HG02678 (cell line): ENCODE results near the gene RNF208.

Experiments used
- ATAC-seq: cut with Tn5 transposase; IDR thresholded peaks from one replicate; pipeline ENCODE4 v1.9.1; 2021; ENCODE audit warnings: mild to moderate bottlenecking, moderate library complexity; ENCODE audit not compliant: unreplicated experiment

The RNF208 gene

DNA sequence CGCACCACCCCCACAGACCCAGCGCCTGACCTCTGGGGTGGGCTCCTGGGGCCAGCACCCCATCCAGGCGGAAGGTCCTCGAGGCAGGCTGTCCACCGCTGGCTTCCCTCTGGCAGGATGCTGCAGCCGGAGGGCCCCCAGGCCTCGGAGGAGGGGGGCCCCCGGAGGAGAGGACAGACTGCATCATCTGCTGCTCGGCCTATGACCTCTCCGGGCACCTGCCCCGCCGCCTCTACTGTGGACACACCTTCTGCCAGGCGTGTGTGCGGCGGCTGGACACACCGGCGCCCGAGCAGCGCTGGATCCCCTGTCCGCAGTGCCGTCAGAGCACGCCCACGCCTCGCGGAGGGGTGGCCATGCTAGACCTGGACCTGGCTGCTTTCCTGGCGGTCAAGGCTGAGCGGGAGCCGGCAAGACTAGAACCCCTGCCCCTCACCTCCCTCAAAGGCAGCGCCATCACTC is 6.5 kb upstream of the RNF208 start:
- ATAC-seq, result no peak

DNA sequence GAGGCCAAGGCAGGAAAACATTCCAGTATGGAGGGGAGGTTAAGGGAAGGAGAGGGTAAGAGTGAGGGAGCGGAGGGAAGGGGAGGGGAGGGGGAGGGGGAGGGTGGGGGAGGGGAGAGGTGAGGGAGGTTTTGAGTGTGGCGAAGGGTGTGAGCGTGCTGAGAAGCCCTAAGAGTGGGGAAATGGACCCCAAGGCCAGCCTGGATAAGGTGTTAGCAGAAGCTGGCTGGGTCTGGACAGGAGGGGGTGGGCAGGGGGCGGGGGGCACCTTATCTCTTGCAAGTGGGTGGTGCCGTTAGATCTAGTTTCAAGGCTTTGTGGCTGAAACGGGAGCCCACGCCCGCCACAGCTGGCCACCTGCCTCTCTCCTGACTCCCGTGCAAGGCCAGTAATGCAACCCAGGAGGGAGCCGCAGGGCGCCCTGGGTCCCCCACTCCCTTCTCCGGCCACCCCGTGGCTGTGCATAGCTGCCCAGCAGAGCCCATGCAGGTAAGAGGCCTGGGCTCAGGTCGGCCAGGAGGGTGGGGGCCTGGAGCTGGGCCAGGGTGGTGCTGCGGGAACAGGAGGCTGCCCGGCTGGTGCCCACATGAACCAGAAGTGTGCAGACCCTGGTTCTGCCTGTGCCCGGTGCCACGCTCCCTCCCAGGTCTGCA is 5.9 kb upstream of the RNF208 start:
- ATAC-seq, result no peak

DNA sequence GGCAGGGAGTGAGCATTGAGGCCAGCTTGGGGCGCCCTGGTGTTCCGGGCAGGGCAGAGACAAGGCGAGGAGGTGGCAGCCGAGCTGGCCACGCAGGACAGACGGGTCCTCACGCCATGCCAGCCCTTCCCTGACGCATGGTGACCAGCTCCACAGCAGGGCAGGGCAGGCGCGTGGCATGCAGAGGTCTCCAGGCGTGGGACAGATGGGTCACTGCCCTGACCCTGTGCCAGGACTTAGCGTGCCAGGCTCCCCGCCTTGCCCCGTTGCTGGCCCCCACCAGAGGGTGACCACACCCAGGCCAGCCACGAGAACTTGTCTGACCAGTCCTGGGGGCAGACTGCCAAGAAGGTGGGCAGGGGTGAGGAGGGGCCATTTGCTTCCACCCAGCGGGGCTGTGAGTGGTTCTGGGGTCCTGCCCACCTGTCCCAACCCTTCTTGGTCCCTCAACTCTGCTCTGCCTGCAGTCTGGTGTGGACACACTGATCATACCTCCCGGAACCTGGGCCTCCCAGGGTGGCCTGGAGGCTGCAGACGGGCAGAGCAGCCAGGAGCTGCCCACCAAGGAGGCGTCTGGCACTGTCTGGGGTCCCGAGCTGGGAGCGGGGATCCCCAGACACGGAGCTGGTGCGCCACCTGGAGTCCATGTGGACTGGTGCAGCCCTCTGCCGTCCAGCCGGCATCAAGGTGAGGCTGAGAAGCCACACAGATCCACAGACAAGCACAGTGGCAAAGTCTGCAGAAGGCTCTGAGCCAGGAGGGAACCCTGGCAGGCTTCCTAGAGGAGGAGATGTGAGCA is 5.2 kb upstream of the RNF208 start, which contains the start of gene RNF224:
RNF224 (plus strand) TSS at position 449 of the 799 bp plus-strand sequence. CDS start 834 bp downstream, outside the sequence.
- ATAC-seq, result no peak

DNA sequence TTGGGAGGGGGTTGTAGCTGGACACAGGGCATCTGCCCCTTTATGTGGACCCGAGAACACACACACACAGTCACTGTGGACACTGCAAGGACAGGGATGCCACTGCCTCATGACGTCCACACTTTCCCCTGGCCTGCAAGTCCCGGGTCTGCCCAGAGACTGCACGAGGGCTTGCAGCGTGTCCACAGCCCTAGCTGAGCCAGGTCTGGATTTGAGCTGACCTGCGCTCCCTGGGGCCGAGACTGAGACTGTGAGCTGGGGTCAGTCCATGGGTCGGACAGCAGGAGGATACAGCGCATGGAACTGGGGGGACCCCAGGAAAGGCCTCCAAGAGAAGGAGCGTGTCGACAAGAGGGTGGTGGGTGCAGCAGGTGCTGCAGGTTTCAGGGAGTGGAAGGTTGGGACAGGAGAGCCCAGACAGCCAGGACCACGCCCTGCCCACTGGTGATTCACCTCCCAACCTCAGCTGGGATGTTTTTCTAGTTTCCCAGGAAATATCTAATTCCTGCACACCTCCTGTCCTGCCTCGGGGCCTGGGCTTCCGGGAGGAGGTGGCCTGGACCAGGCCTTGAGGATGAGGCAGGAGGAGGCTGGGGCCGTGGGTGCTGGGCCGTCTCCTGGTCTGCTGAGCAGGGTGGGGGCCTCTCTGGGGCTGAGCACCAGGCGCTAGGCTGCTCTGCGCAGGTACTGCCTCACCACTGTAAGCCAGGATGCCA is 4.5 kb upstream of the RNF208 start:
- ATAC-seq, result no peak

DNA sequence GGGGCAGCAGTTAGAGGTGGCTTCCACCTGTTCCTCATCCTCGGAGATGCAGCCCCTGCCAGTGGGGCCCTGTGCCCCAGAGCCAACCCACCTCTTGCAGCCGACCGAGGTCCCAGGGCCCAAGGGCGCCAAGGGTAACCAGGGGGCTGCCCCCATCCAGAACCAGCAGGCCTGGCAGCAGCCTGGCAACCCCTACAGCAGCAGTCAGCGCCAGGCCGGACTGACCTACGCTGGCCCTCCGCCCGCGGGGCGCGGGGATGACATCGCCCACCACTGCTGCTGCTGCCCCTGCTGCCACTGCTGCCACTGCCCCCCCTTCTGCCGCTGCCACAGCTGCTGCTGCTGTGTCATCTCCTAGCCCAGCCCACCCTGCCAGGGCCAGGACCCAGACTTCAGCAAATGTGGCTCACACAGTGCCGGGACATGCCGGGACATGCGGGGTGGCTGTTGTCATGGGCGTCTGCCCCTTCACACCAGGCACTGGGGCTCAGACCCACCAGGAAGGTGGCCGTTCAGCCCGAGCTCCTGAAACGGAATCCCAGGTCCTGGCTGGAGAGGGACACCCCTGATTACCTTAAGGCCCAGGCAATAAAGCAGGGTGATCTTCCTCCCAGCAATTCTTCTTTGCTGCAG is 3.8 kb upstream of the RNF208 start:
- ATAC-seq, result no peak

DNA sequence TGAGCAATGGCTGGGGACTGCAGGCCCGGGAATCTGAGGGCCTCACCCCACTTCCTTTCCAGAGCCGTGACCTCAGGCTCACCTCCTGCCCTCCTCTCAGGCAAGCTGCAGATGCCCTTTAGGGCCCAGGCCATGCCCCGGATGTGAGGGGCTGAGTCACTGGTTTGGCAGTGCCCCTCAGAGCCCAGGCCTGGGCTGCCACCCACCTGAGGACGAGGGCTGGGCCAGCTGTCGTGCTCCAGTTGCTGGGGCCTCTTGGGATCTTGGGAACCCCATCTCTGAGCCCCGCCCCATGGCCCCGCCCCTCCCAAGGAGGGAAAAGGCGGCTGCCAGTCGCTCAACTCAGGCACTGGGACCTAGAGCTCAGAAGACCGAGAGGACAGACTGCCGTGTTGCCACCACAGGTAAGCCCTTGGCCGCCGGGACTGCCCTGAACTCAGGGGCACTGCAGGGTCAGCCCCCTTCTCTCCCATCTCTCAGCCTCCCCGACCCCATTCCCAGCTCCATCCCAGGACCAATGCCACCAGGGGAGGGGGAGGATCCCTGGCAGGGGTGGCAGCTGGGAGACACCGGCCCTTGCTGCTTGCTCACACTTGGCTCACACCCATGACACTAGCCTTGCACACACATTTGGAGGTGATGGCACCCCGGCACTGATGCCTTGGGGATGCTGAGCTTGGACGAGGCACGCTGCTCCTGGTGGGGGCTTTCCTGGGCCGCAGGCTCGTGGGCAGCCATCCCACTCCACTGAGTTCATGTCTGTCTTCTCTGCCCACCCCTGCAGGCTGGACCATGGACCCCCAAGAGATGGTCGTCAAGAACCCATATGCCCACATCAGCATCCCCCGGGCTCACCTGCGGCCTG is 3.0 kb upstream of the RNF208 start, which contains the start of gene CYSRT1:
CYSRT1 (plus strand) TSS at position 345 of the 865 bp plus-strand sequence; CDS start at position 793, 448 bp downstream.
- no peak for ATAC-seq

DNA sequence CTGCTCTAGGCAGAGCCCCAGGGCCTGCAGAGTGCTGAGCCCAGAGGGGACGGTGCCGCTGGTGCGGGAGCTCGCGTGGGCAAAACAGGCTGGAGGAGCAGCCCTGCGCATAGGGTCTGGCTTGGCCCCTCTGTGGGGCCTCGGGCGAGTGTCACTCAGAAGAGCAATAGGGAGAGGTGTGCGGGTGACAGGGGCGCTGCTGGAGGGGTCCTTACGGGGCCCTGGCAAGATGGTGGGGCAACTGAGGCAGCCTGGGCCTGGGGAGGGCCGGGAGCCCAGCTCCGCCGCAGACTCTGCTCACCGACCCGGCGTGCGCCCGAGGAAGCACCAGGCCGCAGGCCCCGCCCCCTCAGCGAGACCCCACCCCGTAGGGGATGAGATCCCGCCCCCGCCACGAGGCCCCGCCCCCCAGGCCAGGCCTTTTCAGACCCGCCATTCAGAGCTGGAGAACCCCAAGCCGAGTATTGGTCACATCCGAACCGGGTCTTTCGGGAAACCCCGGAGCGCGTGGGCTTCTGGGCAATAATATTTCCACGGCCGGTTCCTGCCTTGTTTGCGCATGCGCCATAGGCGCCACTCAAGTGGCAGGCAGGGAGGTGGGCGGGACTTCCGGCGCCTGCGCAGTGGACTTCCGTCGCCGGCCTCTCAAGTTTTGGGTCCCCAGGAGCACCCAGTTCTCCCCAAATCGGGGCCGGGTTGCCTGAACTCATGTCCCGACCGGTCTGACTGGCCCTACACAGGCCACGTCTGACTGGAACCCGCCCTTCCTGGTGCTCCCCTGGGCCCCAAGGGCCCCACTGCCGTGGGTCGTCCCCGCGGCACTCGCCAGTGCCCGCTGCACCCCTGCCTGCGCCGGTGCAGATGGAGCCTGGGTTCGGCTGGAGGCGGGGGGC is 1.3 kb upstream of the RNF208 start:
- ATAC-seq, result peak; percentile 69

DNA sequence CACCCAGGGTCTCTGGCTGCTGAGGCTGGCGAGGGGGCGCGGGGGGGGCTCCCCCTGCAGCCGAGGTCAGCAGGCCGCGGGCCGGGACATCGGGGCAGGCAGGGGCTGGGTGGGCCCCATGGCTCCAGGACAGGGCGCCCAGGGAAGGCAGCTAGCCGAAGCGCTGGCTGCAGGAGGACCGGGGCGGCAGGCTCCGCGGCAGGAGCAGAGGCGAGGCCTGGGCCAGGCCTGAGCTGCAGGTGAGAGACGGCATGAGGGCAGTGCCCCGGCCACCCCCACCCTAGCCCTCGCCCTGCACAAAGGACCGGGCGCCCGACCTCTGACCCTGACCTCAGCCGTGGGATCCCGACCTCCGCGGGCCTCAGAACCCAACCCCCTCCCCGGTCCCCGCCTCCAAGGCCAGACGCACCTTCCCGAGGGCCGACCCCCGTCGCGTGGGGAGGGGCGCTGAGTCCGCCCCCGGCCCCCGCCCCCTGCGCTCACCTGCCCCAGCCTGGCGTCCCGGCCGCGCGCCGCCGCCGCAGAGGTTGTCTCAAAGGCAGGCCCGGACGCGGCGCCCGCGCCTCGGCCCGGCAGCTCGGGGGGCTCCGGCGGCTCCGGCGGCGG is 431 bp downstream of the RNF208 start:
- no peak for ATAC-seq

DNA sequence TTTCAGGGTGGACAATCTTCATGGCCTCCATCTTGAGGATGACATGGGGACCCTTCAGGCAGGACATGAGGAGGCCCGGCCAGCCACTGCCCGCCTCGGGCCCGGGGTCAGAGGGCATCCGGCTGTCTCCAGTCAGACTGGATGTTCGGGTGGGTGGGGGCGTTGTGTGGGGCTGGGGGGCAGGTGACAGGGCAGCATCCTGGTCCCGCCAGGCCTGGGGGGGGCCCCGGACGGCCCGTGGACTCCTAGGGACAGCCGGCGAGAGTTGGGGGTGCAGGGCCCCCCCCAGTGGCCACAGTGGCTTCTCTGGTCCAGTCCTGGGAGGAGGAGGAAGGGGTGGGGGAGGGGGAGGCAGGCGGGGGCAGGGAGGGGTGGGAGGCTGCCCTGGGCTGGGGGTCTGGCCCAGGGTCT is 940 bp downstream of the RNF208 start:
- ATAC-seq, result no peak

DNA sequence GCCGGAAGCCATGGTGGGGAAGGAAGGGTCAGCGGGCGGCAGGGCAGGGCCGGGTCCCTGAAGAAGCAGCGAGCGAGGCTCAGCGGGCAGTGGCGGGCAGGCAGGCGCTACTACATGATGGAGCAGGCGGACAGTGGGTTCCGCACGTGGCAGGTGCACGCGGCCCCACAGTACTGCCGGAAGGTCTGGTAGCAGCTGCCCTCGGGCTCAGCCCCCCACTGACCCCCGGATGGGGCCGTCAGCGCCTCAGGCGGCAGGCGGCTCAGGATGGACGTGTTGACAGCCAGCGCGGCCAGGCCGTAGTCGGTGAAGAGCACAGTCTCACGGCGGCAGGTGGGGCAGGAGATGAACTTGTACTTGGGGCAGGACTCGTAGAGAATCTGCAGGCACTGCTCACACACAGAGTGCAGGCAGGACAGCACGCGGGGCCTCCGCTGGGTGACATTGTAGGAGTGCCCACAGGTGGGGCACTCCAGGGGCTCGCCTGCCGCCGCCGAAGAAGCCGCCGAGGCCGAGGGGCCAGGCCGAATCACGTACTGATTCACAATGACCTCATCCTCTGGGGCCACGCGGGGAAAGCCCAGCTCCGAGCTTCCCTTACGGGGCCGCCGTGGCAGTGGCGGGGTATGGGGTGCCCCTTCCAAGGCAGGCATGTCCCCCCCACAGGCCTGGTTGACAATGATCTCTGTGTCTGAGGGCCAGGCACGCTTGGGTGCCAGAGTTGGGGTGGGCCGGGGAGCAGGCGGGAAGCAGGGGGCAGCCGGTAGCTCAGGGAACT is 1.5 kb downstream of the RNF208 start:
- ATAC-seq, result no peak

DNA sequence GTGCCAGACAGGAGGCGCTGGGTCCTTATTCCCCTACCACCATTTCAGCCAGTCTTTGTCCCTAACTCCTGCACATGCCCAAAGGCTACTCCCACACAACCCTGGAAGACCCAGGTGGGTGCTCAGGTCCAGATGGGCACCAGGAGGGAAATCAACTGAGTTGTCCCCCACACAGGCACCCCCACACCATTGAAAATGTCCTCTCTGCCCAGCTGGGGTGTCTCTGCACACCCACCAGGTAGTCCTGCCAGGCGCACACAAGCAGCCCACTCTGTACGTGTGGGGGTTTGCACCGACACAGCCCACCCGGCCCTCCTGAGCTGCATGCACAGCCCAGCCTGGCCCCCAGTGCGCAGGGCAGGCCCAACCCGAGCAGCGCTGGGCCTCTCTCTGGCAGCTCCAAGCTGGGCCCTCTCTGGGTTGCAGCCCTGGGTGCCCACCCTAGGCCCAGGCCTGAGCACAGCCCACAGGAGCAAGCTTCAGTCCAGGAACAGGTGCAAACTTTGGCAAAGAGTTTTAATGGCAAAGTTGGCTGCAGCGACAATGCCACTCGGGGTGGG is 2.2 kb downstream of the RNF208 start:
- ATAC-seq, result no peak

DNA sequence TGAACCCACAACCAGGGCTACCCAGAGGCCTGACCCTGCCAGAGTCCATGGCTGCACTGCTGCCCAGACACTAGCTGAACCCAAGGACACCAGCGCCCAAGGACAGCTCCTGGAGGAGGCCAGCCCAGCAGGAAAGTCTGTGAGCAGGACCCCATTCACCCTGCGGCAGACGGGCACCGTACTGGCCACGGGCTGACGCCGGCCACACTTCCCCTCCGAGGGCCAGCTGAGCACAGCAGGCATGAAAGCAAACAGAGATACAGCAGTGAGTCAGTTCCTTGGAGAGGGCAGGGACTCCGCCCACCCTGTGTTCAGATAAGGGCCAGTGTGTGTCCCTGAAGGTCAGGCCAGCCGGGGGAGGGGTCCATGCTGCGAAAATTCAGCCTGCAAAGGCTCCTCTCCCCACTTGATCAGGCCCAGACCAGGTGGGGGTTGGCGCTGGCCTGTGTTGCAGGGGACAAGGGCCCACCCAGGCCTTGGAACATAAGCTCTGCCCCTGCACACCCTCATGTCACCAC is 3.2 kb downstream of the RNF208 start:
- no peak for ATAC-seq

DNA sequence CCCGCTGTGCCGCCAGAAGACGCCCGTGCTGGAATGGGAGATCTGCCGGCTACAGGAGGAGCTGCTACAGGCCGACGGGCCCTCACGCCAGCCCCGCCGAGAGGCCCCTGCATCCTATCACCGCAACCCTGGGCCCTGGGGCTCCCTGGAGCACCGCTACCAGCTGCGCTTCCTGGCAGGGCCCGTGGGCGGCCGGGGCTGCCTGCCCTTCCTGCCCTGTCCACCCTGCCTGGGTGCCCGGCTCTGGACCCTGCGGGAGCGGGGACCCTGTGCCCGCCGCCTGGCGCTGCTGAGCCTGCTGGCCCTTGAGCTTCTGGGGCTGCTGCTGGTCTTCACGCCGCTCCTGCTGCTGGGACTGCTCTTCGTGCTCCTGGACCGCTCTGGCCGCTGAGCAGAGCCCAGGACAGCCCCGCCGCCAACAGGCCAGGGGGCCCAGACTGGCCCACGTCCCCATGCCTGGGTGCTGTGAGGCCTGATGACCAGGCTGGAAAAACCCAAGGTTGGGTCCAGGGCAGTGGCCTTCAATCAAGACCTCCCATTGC is 3.8 kb downstream of the RNF208 start:
- no peak for ATAC-seq

DNA sequence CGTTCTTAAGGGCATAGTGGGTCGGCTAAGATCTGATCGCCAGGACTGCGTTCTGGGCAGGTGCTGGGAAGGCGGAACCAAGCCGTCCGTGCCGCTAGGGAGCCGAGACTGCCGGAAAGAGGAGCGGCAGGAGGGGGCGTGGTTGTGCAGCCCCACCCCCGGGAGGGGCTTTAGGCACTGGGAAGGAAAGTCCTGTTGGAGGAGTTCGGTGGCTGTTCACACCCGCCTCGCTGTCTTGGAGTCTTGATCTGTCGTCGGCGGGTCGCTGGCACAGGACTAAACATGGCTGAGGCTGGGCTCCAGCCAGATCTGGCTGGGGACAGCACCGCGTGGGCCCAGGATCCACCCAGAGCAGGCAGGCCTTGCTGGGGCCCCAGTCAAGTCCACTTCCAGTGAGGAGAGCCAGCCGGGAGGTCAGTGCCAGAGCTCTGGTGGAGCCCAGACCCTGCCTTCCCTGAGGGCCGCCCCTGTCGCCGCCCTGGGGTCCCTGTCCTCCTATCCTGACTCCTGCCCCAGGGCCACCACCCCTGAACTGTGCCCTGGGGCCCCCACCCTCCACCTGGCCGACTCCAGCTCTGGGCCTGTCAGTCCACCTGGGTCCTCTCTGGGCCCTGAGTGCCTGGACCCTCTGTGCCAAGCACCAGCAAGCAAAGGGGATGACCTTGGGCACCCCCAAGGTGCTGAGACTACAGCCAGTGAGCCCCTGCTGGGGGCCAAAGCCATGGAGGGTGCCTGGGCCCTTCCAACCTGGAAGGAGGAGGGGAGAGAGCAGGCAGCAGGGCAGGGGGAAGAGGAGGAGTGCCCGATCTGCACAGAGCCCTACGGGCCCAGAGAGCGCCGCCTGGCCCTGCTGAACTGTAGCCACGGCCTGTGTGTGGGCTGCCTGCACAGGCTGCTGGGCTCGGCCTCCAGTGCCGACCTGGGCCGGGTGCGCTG is 4.5 kb downstream of the RNF208 start:
- ATAC-seq, result no peak

DNA sequence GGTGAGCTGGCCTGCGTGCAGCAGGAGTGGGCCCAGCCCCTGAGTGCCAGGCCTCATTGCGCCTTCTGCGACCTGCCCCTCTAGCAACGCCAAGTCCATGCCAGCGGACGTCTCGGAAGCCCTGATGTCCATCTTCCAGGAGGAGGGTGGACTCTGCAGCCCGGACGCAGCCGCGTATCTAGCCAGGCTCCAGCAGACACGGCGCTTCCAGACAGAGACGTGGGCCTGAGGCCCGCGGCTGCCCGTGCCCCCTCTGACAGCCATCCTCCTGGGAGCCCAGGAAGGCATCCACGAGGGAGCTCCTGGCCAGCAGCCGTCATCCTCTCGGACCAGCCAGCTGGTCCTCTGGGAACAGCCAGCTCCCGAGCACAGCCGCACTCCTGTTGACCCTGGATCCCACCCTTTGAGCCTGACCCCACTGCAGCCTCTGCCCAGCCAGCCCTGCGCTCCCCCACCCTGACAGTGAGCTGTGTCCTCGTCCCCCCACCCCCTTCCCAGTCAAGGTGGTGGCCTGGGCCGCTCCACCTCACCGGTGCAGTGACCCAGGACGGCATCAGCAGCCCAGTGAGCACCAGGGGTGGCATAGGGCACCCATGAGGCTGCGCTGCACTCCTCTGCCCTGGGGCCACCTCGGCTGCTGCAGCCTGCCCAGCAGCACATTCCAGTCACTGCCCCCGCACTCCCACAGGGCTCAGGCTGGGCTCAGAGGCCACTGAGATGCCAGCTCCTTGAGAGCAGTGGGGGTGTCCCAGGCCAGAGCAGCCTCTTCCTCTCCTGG is 5.7 kb downstream of the RNF208 start:
- ATAC-seq, result no peak
